Naive thymus-derived CD8-positive, alpha-beta T cell (primary cell): ENCODE results near the gene CRB2. TPM values are rescaled to one million over a fixed set of nuclear protein-coding genes. Genes with fewer than 3 reads are reported as not detected.
A peak's percentile ranks its signal among the peaks of the same experiment; 100 is the strongest.

Source experiments
- ATAC-seq, 2 donors: fragments of 150-1000 bp; cut with Tn5 transposase in 1 of 2; sonication (Bioruptor Pico), chemical (Tn5 transposase) in 1 of 2; 1 replicate in 1 of 2; 2 replicates in 1 of 2; pipeline ENCODE4 v1.10.0; 2021; ENCODE audit warnings: mild to moderate bottlenecking in 2 of 2, moderate library complexity in 2 of 2
- POLR2A ChIA-PET: fragments of 350-600 bp; sonication (Branson Sonifier 250); formaldehyde crosslinking; loops from one replicate; lab custom pipeline; 2021; ENCODE audit warnings: antibody characterized with exemption; lab: Charles Lee
- DNase-seq, 10 donors: peaks; one replicate each; pipeline versions ENCODE4 v3.0.0 to v3.0.0-alpha.2; 2020 to 2022
- H3K27ac Mint-ChIP-seq, 10 donors: one replicate each; pipeline ENCODE4 v1.8.0; 2020 to 2022; ENCODE audit warnings: mild to moderate bottlenecking in 10 of 10, mixed read lengths in 10 of 10, moderate library complexity in 4 of 10, inconsistent platforms in 1 of 10
- H3K27me3 Mint-ChIP-seq, 5 donors: one replicate each; pipeline ENCODE4 v1.8.0; 2021 to 2022; ENCODE audit warnings: mixed read lengths in 5 of 5
- H3K36me3 Mint-ChIP-seq, 3 donors: one replicate each; pipeline ENCODE4 v1.8.0; 2020 to 2022; ENCODE audit warnings: mixed read lengths in 3 of 3, mild to moderate bottlenecking in 2 of 3, inconsistent platforms in 1 of 3
- H3K4me1 Mint-ChIP-seq, 4 donors: one replicate each; pipeline ENCODE4 v1.8.0; 2021 to 2022; ENCODE audit warnings: mixed read lengths in 4 of 4
- H3K4me3 Mint-ChIP-seq, 10 donors: one replicate each; pipeline ENCODE4 v1.8.0; 2020 to 2022; ENCODE audit warnings: mild to moderate bottlenecking in 10 of 10, mixed read lengths in 10 of 10, moderate library complexity in 6 of 10, inconsistent platforms in 1 of 10
- H3K9me3 Mint-ChIP-seq, 9 donors: one replicate each; pipeline ENCODE4 v1.8.0; 2020 to 2022; ENCODE audit warnings: mixed read lengths in 9 of 9, mild to moderate bottlenecking in 3 of 9, inconsistent platforms in 1 of 9, moderate library complexity in 1 of 9
- polyA plus RNA-seq, 3 donors: library from polyadenylated mRNA; unstranded; fragments of 300-500 nt; fragmentation: Illumina TruSeq; gene quantifications; one replicate each; pipeline ENCODE4 v1.2.3, GENCODE V29; 2021
- total RNA-seq, 8 experiments: library from RNA in 2 of 8; stranded (reverse) in 2 of 8; gene quantifications; one replicate each; pipeline ENCODE4 v1.2.3 and lab custom pipeline; 2021 to 2026

Gene CRB2
- total and polyA plus RNA-seq, 5 experiments from 2014 or later: 0.08 to 0.25 (median 0.18) TPM; not detected in 2

DNA sequence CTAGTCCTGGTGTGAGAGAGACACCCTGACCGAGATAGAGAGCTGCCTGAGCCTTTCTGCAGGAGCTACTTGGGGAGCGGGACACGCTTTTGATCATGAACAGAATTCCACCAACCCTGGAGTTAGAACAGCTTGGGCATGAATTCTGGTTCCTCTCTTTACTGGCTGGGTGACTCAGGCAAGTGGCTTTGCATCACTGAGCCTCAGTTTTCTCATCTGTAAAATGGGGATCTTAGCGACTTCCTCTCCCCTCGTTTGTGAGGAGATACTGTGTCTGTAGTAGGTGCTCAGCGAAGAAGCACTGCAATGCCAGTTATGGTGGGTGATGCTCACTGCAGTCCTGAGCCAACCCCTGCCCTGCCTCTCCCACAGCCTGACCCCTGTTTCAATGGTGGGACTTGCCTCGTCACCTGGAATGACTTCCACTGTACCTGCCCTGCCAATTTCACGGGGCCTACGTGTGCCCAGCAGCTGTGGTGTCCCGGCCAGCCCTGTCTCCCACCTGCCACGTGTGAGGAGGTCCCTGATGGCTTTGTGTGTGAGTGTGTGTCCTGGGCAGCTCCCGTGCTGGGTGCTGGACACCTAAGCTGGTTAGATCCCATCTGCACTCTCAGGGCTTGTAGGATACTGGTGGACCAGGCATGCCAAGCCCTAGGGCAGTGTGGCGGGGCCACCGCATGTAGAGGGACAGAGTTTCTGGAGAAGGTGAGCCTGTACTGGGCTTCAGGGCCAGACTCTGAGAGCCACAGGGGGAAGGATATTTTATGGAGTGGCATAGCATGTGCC is 16.0 kb downstream of the CRB2 start:
- Mint-ChIP-seq H3K4me3 (peak overlapping the region in 3 of 10 donors; percentile 3 to 45 (median 16)), H3K27me3 (peaks cover 20 to 73% (median 49%) of the 10 kb centered on the region in 5 donors), H3K36me3 (no peaks in the 10 kb centered on the region), H3K27ac (peak overlapping the region in 3 of 10 donors; percentile 13 to 73 (median 56)), H3K4me1 (peaks cover 4 to 16% (median 13%) of the 10 kb centered on the region in 4 donors), H3K9me3 (no peaks in the 10 kb centered on the region)
- ATAC-seq (no peak), DNase-seq (no peak)
- POLR2A ChIA-PET: no interaction called here

DNA sequence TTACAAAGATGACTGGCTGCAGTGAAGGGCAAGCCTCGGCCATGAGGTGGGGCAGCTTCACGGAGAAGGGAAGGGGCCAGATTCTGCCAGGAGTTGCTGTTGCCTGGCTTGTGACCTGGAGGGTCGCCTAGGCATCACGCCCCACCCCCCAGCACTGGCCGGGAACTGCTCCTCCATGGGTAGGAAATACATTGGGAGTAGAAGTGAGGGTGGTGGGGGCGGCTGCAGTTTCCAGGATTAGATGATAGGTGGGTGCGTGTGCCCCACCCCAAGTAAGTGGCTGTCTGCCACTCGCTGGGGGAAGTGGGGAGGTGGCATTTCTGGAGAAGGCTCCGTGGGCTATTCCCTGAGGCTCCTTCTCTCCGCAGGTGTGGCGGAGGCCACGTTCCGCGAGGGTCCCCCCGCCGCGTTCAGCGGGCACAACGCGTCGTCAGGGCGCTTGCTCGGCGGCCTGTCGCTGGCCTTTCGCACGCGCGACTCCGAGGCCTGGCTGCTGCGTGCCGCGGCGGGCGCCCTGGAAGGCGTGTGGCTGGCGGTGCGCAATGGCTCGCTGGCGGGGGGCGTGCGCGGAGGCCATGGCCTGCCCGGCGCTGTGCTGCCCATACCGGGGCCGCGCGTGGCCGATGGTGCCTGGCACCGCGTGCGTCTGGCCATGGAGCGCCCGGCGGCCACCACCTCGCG is 16.9 kb downstream of the CRB2 start:
- no peaks in the 10 kb centered on the region for H3K36me3 Mint-ChIP-seq
- H3K9me3 Mint-ChIP-seq: no peaks in the 10 kb centered on the region

DNA sequence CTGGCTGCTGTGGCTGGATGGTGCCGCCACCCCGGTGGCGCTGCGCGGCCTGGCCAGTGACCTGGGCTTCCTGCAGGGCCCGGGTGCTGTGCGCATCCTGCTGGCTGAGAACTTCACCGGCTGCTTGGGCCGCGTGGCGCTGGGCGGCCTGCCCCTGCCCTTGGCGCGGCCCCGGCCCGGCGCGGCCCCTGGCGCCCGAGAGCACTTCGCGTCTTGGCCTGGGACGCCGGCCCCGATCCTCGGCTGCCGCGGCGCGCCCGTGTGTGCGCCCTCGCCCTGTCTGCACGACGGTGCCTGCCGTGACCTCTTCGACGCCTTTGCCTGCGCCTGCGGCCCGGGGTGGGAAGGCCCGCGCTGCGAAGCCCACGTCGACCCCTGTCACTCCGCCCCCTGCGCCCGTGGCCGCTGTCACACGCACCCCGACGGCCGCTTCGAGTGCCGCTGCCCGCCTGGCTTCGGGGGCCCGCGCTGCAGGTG is 17.5 kb downstream of the CRB2 start:
- Mint-ChIP-seq H3K27me3 (peaks cover 17 to 59% (median 40%) of the 10 kb centered on the region in 5 donors), H3K4me3 (no peak overlapping the region), H3K27ac (no peak overlapping the region), H3K4me1 (peaks cover 4 to 16% (median 13%) of the 10 kb centered on the region in 4 donors), H3K36me3 (no peaks in the 10 kb centered on the region), H3K9me3 (no peaks in the 10 kb centered on the region)
- DNase-seq (no peak), ATAC-seq (no peak)
- POLR2A ChIA-PET: no interaction called here

More for the DNA sequence above, 16.9 kb downstream of the CRB2 start:
- H3K4me3 Mint-ChIP-seq: peak overlapping the region in 3 of 10 donors; percentile 16 to 54 (median 30)
- POLR2A ChIA-PET: no interaction called here
- DNase-seq: no peak
- H3K27ac Mint-ChIP-seq: peak overlapping the region in 2 of 10 donors; percentile 49 to 56
- no peak for ATAC-seq
- peaks cover 17 to 65% (median 44%) of the 10 kb centered on the region in 5 donors for H3K27me3 Mint-ChIP-seq
- H3K4me1 Mint-ChIP-seq: peaks cover 4 to 16% (median 13%) of the 10 kb centered on the region in 4 donors

DNA sequence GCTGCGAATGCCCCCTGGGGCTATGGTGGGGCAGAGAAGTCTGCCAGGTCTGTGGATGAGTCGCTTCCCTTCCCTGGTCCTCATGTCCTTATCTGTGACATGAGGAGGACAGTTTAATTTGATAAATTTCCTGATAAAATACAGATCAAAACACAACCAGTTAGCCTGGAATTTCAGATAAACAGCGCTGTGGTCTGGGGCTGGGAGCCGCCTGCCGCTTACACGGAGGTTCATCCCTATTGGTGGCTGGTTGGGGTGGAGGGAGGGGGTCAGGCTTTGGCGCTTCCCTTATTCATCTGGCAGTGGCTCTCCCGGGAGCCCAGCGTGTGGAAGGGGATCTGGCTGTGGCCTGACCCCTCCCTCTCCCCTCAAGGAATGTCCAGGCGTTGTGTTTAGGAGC is 17.9 kb downstream of the CRB2 start:
- Mint-ChIP-seq H3K4me3 (peak overlapping the region in 1 of 10 donors; percentile 15), H3K36me3 (no peaks in the 10 kb centered on the region), H3K4me1 (peaks cover 4 to 16% (median 13%) of the 10 kb centered on the region in 4 donors), H3K27ac (peak overlapping the region in 1 of 10 donors; percentile 13), H3K27me3 (peaks cover 17 to 55% (median 39%) of the 10 kb centered on the region in 5 donors), H3K9me3 (no peaks in the 10 kb centered on the region)
- ATAC-seq (no peak), DNase-seq (no peak)
- POLR2A ChIA-PET: no interaction called here

DNA sequence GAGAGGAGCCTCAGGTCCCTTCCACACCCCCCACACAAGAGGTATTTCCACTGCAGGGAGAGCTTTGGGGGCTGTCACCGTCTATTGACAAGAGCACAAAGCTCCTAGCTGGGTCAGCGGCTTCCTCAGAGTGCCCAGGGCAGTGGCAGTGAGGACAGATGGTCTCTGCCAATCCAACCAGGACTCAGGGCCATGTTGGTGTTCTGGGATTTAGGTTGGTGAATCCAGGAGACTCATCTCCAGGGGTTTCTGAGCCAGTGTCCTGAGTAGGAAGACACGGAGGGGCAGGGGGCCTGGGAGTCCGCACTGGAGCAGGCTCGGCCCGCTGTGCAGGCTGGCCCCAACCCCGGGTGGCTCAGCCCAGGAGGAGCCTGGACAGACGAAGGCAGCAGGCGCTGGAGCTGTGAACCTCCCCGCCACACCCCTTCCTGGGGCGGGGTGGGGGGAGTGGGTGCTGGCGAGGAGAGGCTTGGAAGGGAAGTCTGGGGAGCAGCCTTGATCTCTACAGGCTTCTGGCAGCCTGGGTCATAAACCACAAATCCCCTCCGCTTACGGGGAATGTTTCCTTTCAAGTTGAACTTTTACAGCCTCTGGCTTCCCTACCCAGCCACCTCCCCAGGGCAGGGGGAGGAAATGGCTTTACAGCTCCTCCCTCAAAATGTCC is 19.6 kb downstream of the CRB2 start:
- DNase-seq (no peak), ATAC-seq (peak in 1 of 2 donors; percentile 23)
- H3K27ac Mint-ChIP-seq: peak overlapping the region in 1 of 10 donors; percentile 49
- no peak overlapping the region for H3K4me3 Mint-ChIP-seq
- peaks cover 0 to 1% (median 0%) of the 10 kb centered on the region in 3 donors for H3K36me3 Mint-ChIP-seq
- POLR2A ChIA-PET: no interaction called here
- no peaks in the 10 kb centered on the region for H3K9me3 Mint-ChIP-seq
- H3K4me1 Mint-ChIP-seq: peaks cover 4 to 16% (median 13%) of the 10 kb centered on the region in 4 donors
- peaks cover 12 to 40% (median 29%) of the 10 kb centered on the region in 5 donors for H3K27me3 Mint-ChIP-seq

DNA sequence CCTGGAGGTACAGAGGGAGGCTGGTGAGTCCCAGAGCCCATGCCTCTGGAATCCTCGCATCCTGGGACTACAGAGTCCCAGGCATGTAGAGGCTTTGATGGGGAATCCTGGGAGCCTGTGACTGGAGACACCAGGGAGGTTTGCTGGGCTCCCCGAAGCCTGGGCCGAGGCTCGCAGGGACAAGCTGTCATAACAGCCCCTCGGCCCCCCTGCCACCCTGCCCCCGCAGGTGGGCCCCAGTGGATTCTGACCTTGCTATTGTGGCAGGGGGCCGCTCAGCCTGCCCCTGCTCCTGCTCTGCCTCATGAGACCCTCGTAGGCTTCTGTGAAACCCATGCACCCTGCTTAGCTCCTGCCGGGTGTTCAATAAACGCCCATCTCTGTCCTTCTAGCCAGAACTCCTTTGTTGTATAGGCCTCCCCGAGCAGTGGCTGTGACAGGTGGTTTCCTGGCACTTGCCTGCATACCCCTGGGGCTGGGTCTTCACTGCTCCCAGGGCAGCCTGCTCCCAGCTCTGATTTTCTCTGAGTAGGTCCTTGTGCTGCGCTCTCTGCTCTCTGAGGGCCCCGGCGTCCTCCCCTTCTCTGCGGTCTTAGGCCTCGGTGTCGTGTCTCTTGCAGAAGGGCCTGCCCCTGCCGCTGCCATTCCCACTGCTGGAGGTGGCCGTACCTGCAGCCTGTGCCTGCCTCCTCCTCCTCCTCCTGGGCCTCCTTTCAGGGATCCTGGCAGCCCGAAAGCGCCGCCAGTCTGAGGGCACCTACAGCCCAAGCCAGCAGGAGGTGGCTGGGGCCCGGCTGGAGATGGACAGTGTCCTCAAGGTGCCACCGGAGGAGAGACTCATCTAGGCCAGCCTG is 20.4 kb downstream of the CRB2 start:
- peaks cover 4 to 16% (median 13%) of the 10 kb centered on the region in 4 donors for H3K4me1 Mint-ChIP-seq

DNA sequence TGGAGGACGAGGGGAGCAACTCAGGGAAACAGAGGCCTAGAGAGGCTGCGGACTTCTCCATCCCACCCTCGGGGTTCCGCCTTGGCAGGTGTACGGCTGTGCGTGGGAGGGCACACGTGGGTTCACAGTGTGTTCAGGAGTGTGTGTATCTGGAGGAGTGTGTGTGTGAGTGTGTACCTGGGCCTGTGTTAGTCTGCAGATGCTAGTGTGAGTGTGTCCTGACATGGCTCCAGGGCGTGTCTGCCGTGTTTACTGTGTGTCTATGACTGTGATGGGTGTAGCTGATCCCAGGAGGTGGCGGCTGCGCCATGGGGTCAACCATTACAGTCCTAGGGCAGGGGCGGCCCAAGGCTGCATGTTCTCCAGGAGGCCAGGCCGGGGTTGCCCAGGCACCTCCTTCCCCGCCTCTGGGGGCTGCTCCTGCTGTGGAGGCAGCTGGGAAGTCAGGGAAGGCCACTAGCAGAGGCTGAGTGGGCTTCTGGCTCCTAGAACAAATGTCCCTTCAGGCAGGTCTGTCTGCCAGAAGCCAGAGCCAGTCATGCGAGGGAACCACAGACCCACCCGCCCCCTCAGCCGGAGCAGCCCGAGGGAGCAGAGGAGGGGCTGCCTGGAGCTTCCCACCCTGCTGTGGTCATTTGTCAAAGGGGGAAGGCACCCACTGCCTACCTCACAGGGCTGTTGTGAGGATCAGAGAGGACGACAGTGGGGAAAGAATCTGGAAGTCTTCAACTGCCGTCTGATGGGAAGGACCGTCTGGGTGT is 21.4 kb downstream of the CRB2 start:
- no peak for ATAC-seq
- POLR2A ChIA-PET: no interaction called here
- Mint-ChIP-seq H3K4me3 (peak overlapping the region in 1 of 10 donors; percentile 20), H3K27me3 (peaks cover 4 to 24% (median 13%) of the 10 kb centered on the region in 5 donors), H3K36me3 (peaks cover 0 to 4% (median 0%) of the 10 kb centered on the region in 3 donors), H3K27ac (peak overlapping the region in 1 of 10 donors; percentile 75), H3K4me1 (peaks cover 4 to 14% (median 10%) of the 10 kb centered on the region in 4 donors), H3K9me3 (no peaks in the 10 kb centered on the region)
- DNase-seq: no peak

More for the DNA sequence above, 20.4 kb downstream of the CRB2 start:
- Mint-ChIP-seq H3K9me3 (no peaks in the 10 kb centered on the region), H3K27me3 (peaks cover 12 to 34% (median 22%) of the 10 kb centered on the region in 5 donors), H3K36me3 (peaks cover 0 to 4% (median 0%) of the 10 kb centered on the region in 3 donors), H3K27ac (peak overlapping the region in 2 of 10 donors; percentile 62 to 68), H3K4me3 (peak overlapping the region in 1 of 10 donors; percentile 18)
- DNase-seq (no peak), ATAC-seq (peak in 1 of 2 donors; percentile 29)
- POLR2A ChIA-PET: no interaction called here

DNA sequence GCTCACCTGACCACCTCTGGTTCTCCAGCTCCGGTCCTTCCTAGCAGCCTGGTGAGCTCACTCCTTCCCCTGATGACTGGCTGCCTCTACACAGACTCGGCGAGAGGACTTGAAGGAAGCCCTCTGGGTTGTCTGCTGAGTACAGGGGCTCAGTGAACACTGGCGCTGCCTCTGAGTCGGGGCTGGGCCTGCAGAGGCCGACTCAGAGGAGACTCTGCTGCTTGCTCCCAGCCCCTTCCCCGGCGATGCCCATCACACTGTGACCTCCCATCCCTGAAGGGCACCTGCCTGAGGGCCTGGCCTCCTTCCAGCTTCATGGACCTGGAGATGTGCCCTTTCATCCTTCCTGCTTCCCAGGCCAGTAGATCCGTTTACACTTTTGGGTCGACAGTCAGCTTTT is 22.0 kb downstream of the CRB2 start:
- POLR2A ChIA-PET: no interaction called here
- ATAC-seq: no peak
- Mint-ChIP-seq H3K9me3 (no peaks in the 10 kb centered on the region), H3K4me3 (no peak overlapping the region), H3K36me3 (peaks cover 0 to 4% (median 0%) of the 10 kb centered on the region in 3 donors), H3K4me1 (peaks cover 4 to 10% (median 6%) of the 10 kb centered on the region in 4 donors), H3K27ac (peak overlapping the region in 1 of 10 donors; percentile 46), H3K27me3 (peaks cover 0 to 19% (median 9%) of the 10 kb centered on the region in 5 donors)
- DNase-seq: no peak

DNA sequence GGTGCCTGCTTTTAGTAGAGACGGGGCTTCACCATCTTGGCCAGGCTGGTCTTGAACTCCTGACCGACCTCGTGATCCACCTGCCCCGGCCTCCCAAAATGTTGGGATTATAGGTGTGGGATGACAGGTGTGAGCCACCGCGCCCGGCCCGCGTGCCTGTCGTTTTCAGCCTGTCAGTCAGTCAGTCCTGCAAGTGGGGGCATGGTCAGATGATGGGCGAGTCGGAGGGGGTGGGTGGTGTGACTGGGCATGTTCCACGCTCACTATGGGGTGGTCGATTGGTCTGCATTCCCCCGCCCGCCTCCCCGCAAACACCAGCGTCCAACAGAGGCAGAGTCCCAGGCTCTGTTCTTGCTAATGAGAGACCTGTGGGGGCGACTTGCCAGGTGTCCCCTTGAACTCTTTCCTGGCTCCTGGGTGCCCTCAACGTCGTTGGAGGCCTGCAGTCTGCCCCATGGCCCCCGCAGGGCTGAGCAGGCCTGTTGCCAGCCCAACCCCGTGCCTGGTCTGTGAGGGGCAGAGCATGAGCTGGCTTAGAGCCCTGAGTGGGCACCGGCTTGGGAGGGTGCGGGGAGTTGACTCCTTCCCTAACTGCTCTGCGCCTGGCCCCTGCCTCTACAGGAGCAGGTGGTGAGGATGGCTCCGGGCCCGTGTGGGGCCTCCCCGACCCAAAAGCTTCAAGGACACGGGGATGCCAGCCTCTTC is 23.1 kb downstream of the CRB2 start:
- DNase-seq (no peak), ATAC-seq (no peak)
- H3K4me1 Mint-ChIP-seq: peaks cover 4 to 7% (median 6%) of the 10 kb centered on the region in 4 donors
- peaks cover 0 to 9% (median 0%) of the 10 kb centered on the region in 3 donors for H3K36me3 Mint-ChIP-seq
- no peaks in the 10 kb centered on the region for H3K9me3 Mint-ChIP-seq
- no peak overlapping the region for H3K27ac Mint-ChIP-seq
- no peak overlapping the region for H3K4me3 Mint-ChIP-seq
- POLR2A ChIA-PET: no interaction called here
- peaks cover 0 to 15% (median 8%) of the 10 kb centered on the region in 5 donors for H3K27me3 Mint-ChIP-seq

DNA sequence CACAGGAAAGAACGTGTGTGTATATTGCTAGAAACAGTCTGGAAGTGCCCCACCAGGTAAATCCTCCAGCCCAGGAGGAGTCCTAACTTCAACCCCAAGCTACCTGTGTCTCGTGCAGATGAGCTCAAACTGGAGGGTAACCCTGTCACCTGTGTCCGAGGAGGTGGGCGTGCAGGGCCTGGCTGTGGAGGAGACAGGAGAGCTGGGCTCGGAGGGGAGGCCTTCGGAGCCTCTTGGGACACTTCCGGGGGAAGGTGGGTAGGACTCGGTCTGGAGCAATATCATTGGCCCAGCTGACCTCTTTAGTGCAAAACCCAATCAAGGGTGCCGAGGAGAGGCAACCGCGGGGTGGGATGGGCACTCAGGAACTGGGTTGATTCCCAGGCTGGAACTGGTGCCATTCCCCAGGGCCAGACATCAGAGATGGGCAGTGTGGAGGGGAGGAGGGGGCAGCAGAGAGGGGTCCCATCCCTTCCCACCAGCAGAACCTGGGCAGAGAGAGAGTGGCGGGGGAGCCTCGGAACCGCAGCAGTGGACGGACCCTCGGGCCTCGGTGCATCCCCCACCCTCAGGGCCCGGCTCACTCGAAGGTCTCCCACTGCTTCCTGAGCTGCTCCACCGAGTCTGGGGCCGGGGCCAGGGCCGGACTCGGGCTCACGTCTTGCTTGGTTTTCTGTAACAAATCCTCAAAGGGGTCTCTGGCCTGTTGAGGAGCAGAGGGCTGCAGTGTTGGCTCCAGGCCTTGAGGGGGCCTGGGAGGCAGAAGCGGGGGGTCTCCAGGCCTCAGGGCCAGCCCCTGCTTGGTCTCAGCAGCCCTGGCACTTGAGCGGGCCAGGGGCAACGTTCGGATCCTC is 25.1 kb downstream of the CRB2 start:
- no peaks in the 10 kb centered on the region for H3K9me3 Mint-ChIP-seq

More for the DNA sequence above, 25.1 kb downstream of the CRB2 start:
- peak overlapping the region in 1 of 10 donors; percentile 40 for H3K27ac Mint-ChIP-seq
- ATAC-seq (no peak), DNase-seq (no peak)
- peaks cover 0 to 9% (median 0%) of the 10 kb centered on the region in 3 donors for H3K36me3 Mint-ChIP-seq
- H3K4me3 Mint-ChIP-seq: no peak overlapping the region
- H3K27me3 Mint-ChIP-seq: peaks cover 0 to 2% (median 0%) of the 10 kb centered on the region in 5 donors
- peaks cover 0 to 4% (median 2%) of the 10 kb centered on the region in 4 donors for H3K4me1 Mint-ChIP-seq
- POLR2A ChIA-PET: no interaction called here
